Uterus (tissue), 4 donors: ENCODE results near the gene SAP25. TPM values are rescaled to one million over a fixed set of nuclear protein-coding genes. Genes with fewer than 3 reads are reported as not detected.
"Not testable (repeated sequence)": the region's sequence is repeated elsewhere in the genome, so short reads cannot be mapped to it uniquely, and the experiment has no call there.

Experiments used
- DNase-seq, 2 donors: peaks; one replicate each; pipeline ENCODE4 v3.0.0-alpha.2; 2019 to 2020
- H3K27ac ChIP-seq, 2 donors: fragments of 200-600 bp; sonication (generic); 1 replicate in 1 of 2; 2 replicates in 1 of 2; pipeline ENCODE4 v1.5.1; 2016 to 2018
- H3K27me3 ChIP-seq, 2 donors: fragments of 200-600 bp; sonication (generic); one replicate each; pipeline ENCODE4 v1.5.1; 2018 to 2019; ENCODE audit warnings: control low read depth in 1 of 2
- H3K36me3 ChIP-seq, 2 donors: fragments of 200-600 bp; sonication (generic); one replicate each; pipeline ENCODE4 v1.5.1; 2019; ENCODE audit warnings: control low read depth in 1 of 2
- H3K4me1 ChIP-seq, 2 donors: fragments of 200-600 bp; sonication (generic); one replicate each; pipeline ENCODE4 v1.5.1; 2018 to 2019; ENCODE audit warnings: control low read depth in 1 of 2
- H3K4me3 ChIP-seq, 2 donors: fragments of 200-600 bp; sonication (generic); 1 replicate in 1 of 2; 2 replicates in 1 of 2; pipeline ENCODE4 v1.5.1; 2018 to 2019; ENCODE audit warnings: mild to moderate bottlenecking in 1 of 2
- H3K9me3 ChIP-seq, 2 donors: fragments of 200-600 bp; sonication (generic); one replicate each; pipeline ENCODE4 v1.5.1; 2019; ENCODE audit warnings: control low read depth in 1 of 2
- POLR2A ChIP-seq, 2 donors: fragments of 450-650 bp; IDR thresholded peaks; one replicate each; pipeline ENCODE4 v1.6.1; 2016; ENCODE audit warnings: antibody characterized with exemption in 2 of 2, mild to moderate bottlenecking in 1 of 2, moderate library complexity in 1 of 2
- intact Hi-C: fragments of 100-400 bp; cut with DNase I; formaldehyde crosslinking; loops from one replicate; pipeline ENCODE4 v1.15.1; 2023; ENCODE audit warnings: low total_unique reads
- total RNA-seq, 4 donors: library from RNA; depleted of rRNA in 3 of 4; stranded (reverse); fragments of >200 nt in 3 of 4; gene quantifications; one replicate each; pipeline versions ENCODE4 v1.1.0 to v1.2.4, GENCODE V29; 2014 to 2023
- TF ChIP-seq, protein P1 (sequence below), 4 experiments: fragments of 200-600 bp in 2 of 4; fragments of 450-650 bp in 2 of 4; sonication (generic) in 2 of 4; IDR thresholded peaks; one replicate each; pipeline ENCODE4 v1.5.1; 2016 to 2019; ENCODE audit warnings: antibody characterized with exemption in 4 of 4, mild to moderate bottlenecking in 2 of 4, moderate library complexity in 1 of 4
- donor health status: DM: yes; HTN: yes; CAD: no.

Gene SAP25
- total RNA-seq, 4 donors from 2014 or later: 0.69 to 6.0 TPM; not detected in 2

DNA sequence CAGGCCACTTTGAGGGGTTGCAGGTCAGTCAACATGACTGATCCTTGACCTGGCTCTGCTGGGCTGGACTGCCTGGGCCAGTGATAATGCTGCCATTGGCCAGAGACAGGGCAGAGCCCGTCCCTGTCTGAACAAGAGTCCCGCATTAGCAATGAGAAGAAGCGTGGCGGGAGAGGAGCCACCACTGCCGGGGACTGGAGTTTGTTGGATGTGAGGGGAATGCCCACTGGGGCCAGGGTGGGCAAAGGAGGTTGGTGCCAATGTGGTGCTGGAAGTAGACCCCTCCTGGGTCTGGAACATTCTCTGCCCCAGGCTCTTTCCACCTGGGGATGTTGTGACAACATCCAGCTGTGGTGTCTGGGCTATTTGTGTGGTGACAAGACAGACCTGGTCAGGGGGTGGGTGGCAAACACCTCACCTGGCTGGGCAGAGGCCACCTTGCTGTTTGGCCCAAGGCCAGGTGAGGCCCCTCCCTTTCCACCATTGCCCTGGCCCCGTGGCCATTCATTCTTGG lies 7.6 kb downstream of the SAP25 start:
- no peak for TF ChIP-seq POLR2A (IDR thresholded peaks at IDR 0.05)
- TF ChIP-seq, protein P1, sequence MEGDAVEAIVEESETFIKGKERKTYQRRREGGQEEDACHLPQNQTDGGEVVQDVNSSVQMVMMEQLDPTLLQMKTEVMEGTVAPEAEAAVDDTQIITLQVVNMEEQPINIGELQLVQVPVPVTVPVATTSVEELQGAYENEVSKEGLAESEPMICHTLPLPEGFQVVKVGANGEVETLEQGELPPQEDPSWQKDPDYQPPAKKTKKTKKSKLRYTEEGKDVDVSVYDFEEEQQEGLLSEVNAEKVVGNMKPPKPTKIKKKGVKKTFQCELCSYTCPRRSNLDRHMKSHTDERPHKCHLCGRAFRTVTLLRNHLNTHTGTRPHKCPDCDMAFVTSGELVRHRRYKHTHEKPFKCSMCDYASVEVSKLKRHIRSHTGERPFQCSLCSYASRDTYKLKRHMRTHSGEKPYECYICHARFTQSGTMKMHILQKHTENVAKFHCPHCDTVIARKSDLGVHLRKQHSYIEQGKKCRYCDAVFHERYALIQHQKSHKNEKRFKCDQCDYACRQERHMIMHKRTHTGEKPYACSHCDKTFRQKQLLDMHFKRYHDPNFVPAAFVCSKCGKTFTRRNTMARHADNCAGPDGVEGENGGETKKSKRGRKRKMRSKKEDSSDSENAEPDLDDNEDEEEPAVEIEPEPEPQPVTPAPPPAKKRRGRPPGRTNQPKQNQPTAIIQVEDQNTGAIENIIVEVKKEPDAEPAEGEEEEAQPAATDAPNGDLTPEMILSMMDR (IDR thresholded peaks at IDR 0.05): no peak
- Histone ChIP-seq H3K4me3 (no peak overlapping the region), H3K9me3 (no peaks in the 10 kb centered on the region), H3K27me3 (no peaks in the 10 kb centered on the region), H3K4me1 (peaks cover 0 to 3% of the 10 kb centered on the region in 2 donors), H3K27ac (no peak overlapping the region), H3K36me3 (no peaks in the 10 kb centered on the region)
- intact Hi-C loops: loop anchor here (10.0 kb wide), 1 partner anchor 119 kb away; no protein-coding TSS in a partner anchor
- no peak for DNase-seq

DNA sequence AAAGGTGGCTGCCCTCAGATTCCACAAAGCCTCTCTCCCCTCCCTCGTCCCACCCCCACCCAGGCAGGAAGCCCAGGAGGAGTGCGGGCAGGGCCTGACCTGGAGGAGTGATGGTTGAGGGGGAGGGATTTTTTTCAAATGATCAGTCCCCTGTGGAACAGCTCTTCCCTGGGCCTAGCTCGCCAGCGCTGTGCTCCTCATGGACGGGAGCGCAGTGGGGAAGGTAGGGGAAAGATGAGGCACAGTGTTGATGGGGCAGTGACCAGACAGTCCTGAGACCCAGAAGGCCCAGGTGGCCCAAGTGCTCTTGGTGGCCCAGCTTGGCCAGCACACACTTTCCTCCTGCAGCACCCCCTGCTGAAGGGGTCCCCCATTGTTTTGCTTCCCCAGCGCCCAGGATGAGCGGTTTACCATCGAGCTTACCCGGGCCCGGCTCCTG lies 8.5 kb downstream of the SAP25 start:
- DNase-seq: no peak
- no peaks in the 10 kb centered on the region for H3K27me3 ChIP-seq
- intact Hi-C loops: loop anchor here (10.0 kb wide), 1 partner anchor 120 kb away; no protein-coding TSS in a partner anchor
- no peak overlapping the region for H3K27ac ChIP-seq
- H3K9me3 ChIP-seq: no peaks in the 10 kb centered on the region
- H3K4me1 ChIP-seq: peaks cover 0 to under 1% of the 10 kb centered on the region in 2 donors
- H3K36me3 ChIP-seq: no peaks in the 10 kb centered on the region
- no peak for TF ChIP-seq POLR2A (IDR thresholded peaks at IDR 0.05)
- TF ChIP-seq, protein P1 (IDR thresholded peaks at IDR 0.05): no peak
- H3K4me3 ChIP-seq: no peak overlapping the region

DNA sequence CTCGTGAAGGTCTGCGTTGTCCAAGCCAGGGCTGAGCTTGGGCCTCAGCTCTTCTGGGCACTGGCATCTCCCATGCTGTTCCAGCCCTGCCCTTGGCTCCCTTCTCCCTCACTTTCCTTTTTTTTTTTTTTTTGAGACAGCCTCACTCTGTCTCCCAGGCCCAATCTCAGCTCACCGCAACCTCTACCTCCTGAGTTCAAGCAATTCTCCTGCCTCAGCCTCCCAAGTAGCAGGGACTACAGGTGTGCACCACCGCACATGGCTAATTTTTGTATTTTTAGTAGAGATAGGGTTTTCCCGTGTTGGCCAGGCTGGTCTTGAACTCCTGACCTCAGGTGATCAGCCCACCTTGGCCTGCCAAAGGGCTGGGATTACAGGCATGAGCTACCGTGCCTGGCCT lies 9.3 kb downstream of the SAP25 start:
- not testable (repeated sequence) for H3K4me1 ChIP-seq, H3K9me3 ChIP-seq, H3K27me3 ChIP-seq, H3K36me3 ChIP-seq, DNase-seq, H3K4me3 ChIP-seq
- intact Hi-C loops: loop anchor here (10.0 kb wide), 1 partner anchor 120 kb away; no protein-coding TSS in a partner anchor
- H3K27ac ChIP-seq: peak overlapping the region in 1 of 2 donors; percentile 21

DNA sequence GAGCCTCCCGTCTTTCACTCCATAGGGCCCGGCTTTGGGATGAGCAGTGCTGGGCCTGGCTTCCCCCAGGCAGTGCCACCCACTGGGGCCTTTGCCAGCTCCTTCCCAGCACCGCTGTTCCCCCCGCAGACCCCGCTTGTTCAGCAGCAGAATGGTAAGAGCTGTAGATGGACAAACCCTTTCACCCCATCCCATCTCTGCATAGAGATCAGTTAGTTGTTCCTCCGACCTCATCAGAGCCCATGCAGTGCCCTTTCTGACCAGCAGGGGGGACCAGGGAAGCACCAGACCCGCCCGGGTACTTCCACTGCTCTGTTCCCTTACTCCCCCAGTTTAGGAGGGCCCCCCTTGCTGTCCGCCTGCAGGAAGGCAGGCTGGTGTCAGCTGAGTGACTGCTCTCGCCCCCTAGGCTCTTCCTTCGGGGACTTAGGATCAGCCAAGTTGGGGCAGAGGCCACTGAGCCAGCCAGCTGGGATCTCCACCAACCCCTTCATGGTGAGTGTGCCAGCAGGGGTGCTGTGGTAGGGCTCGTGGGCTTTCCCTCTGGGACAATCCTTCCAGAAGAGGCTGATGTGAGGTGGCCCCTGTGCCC lies 9.8 kb downstream of the SAP25 start:
- peak overlapping the region in 1 of 2 donors; percentile 21 for H3K27ac ChIP-seq
- H3K4me1 ChIP-seq: no peaks in the 10 kb centered on the region
- no peaks in the 10 kb centered on the region for H3K27me3 ChIP-seq
- no peaks in the 10 kb centered on the region for H3K9me3 ChIP-seq
- no peak overlapping the region for H3K4me3 ChIP-seq
- TF ChIP-seq, protein P1 (IDR thresholded peaks at IDR 0.05): peak; percentile 84 to 94 (median 88)
- no peak for TF ChIP-seq POLR2A (IDR thresholded peaks at IDR 0.05)
- no peaks in the 10 kb centered on the region for H3K36me3 ChIP-seq
- intact Hi-C loops: loop anchor here (10.0 kb wide), 1 partner anchor 121 kb away; no protein-coding TSS in a partner anchor
- peak; percentile 83 to 84 for DNase-seq

DNA sequence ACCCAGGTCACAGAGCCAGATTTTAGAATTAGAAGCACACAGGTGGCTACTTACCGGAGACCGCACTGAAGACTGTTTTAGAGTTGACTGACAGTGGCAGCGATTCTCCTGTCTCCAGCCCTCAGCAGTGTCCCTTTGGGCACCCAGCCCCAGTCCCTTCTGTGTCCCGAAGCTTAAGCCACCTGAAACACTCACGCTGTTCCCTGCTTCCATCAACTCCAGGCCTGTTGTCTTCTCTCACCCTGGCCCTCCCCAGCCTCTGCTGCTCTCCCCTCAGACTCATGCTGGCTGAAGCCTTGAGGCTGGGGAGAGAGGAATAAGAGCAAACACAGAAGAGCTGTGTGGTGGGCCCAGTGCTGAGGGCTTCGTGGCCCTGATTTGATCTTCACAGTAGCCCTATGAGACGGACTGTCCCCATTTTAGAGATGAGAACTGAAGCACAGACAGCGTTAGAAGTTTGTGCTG lies 10.6 kb downstream of the SAP25 start:
- DNase-seq: no peak
- no peaks in the 10 kb centered on the region for H3K36me3 ChIP-seq
- no peaks in the 10 kb centered on the region for H3K4me1 ChIP-seq
- no peak overlapping the region for H3K27ac ChIP-seq
- no peak overlapping the region for H3K4me3 ChIP-seq
- intact Hi-C loops: loop anchor here (10.0 kb wide), 1 partner anchor 122 kb away; no protein-coding TSS in a partner anchor
- no peaks in the 10 kb centered on the region for H3K27me3 ChIP-seq
- H3K9me3 ChIP-seq: no peaks in the 10 kb centered on the region
- TF ChIP-seq, protein P1 (IDR thresholded peaks at IDR 0.05): no peak
- no peak for TF ChIP-seq POLR2A (IDR thresholded peaks at IDR 0.05)
